Stimulated activated CD4-positive, alpha-beta T cell treated with anti-CD3 and anti-CD28 coated beads, TNF-alpha, amount 100 ng/mL, for 1 hour (primary cell): Measurements from ENCODE around the gene SASH1.

Experiments used
- DNase-seq, 3 donors: peaks; one replicate each; pipeline ENCODE4 v3.0.0-alpha.2; 2020; ENCODE audit warnings: low read depth in 3 of 3, low spot score in 1 of 3

The SASH1 gene

GRCh38 chr6:148538261-148539190, 195.9 kb downstream of the SASH1 start:
- DNase-seq = no peak

- no peak for DNase-seq
Observed at GRCh38 chr6:148543540-148543939, 200.9 kb downstream of the SASH1 start.

GRCh38 chr6:148544421-148544820, 201.8 kb downstream of the SASH1 start:
- DNase-seq = no peak

GRCh38 chr6:148545901-148546300, 203.3 kb downstream of the SASH1 start:
- DNase-seq = no peak

- DNase-seq = no peak
Observed at GRCh38 chr6:148547110-148547509, 204.5 kb downstream of the SASH1 start.

DNA sequence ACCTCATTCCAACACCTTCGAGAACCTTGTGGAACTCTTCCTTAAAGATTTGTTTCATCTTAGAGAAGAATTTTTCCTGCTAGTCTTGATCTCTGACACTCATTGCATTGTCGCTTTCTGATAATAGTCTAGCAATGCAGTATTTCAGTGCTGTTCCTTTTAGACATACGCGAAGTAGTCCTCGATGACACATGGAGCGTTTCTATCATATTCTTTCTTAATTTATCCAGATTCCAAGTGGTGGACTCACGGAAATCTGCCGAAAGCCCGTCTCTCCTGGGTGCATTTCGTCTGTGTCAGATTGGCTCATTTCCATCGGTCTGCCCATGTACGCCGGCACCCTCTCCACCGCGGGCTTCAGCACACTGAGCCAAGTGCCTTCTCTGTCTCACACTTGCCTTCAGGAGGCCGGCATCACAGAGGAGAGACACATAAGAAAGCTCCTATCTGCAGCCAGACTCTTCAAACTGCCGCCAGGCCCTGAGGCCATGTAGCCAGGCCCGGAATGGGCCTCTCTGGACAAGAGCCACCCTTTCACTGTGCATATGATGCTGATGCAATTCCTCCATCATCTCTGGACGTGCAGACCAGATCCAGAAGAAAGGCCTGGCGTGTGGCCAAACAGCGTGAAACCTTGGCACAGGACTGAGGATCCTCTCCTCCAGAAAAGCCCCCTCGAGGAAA, 205.6 kb downstream of the SASH1 start:
- no peak for DNase-seq

- DNase-seq = no peak
Observed at GRCh38 chr6:148548749-148549140, 206.1 kb downstream of the SASH1 start.

DNA sequence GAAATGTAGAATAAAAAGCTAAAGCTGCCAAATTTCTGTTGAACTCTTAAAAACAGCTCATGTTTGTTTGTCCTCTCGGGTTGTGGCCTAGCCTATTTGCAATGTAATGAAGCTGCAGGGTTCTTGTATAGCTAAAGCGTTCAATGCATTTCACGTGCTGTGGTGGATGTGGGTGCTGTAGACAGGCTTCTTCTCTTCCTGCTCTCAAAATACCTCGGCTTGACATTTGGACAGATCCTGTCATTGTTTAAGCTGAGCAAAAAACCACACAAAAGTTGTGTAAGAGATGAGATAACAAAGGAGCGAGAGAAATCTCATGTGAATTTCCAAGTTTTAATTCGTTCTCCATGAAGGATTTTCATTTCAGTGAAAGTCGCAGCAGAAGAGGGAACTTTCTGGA, 207.9 kb downstream of the SASH1 start:
- no peak for DNase-seq

DNA sequence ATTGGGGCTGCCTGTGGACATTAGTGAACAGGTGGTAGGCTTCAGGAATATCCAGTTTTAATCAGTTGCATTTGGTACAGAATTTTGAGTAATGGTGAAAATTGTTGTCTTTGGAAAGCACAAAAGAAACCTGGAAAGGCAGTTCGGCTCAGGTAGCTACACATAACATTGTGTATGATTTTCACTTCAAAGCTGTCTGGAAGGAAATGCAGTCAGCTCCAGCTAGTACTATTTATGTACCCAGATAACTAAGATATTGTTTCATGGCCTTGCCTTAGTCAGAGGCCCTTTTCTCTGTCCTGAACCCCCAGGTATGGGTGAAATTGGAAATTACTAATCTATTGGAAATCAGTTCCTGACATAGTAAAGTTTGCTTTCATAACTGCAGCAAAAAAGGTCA, 208.6 kb downstream of the SASH1 start:
- no peak for DNase-seq

- DNase-seq = no peak
Observed at GRCh38 chr6:148556410-148556809, 213.8 kb downstream of the SASH1 start.

DNA sequence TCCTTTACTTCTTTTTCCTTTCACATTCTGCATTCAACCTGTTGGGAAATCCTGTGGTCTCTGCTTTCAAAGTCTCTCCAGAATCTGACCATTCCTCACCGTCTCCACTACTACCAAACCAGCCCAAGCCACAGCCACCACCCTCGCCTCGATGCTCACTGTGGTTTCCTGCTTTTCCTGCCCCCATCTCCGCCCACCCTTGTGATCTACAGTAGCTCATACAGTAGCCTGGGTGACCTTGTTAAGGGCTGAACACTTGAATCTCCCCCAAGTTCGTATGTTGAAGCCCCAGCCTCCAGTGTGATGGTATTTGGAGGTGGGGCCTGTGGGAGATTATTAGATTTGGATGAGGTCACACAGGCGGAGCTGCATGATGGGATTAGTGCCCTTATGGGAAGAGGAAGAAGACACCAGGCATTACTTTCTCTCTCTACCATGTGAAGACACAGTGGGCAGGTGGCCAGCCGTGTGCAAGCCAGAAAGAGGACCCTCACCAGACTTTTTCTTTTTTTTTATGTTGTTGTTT, 215.2 kb downstream of the SASH1 start:
- DNase-seq = no peak

- DNase-seq = peak; percentile 18 to 60 (median 22)
Observed at GRCh38 chr6:148559848-148560433, 217.3 kb downstream of the SASH1 start.

GRCh38 chr6:148561629-148562028, 219.0 kb downstream of the SASH1 start:
- DNase-seq = no peak

GRCh38 chr6:148563066-148563465, 220.4 kb downstream of the SASH1 start:
- DNase-seq = no peak

DNA sequence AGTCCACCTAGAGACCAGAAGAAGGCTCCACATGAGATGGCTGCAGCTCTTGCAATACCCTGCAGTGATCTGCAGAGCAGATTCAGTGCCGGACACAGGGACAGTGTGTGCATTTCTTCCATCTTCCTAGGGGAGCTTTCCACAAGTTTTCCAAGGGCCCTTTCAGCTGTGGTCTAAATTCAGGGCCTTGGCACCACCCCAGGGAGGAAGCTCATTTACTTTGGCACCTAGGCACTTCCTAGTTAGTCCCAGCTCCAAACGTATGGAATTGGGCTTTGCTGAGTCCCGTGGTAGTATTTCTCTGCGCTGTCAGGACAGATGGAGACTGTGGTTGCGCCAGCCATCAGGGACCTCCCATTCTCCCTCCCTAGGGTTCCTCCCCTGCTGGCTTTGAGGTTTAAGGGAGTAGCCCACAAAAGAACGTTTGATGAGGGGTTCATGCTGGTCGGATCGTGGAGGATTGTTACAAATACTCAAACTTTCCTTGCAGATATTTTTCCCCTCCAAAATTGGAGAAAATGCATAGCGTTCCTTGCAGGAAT, 221.9 kb downstream of the SASH1 start:
- no peak for DNase-seq

DNA sequence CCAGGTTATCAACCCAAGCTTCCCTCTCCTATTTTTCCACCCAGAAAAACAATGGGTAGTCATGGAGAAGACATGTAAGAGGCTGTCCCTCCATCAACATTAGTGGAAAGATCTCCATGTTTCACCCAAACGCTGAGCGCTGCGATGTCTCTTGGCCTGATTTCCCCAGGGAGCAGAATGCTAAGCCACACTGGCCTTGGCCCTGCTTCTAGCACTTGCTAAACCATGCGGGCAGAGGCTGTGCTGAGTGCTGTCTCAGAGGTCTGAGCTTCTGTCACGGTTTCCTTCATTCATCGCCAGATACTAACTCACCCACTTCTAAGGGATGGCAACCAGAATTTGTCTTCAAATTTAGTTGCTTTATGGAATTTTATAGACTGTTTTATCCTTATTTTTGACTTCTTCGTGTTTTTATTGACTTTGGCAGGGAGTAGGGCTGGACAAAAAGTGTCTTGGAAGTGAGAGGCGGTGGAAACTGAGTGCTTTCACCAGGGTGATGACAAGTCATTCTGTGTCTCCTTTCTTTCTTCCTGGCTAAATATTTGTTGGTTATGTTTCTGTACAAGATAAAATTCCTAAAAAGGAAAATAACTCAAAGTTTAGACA, 222.8 kb downstream of the SASH1 start:
- no peak for DNase-seq

GRCh38 chr6:148565930-148566663, 223.5 kb downstream of the SASH1 start:
- DNase-seq = no peak

GRCh38 chr6:148566664-148567350, 224.2 kb downstream of the SASH1 start:
- no peak for DNase-seq

DNA sequence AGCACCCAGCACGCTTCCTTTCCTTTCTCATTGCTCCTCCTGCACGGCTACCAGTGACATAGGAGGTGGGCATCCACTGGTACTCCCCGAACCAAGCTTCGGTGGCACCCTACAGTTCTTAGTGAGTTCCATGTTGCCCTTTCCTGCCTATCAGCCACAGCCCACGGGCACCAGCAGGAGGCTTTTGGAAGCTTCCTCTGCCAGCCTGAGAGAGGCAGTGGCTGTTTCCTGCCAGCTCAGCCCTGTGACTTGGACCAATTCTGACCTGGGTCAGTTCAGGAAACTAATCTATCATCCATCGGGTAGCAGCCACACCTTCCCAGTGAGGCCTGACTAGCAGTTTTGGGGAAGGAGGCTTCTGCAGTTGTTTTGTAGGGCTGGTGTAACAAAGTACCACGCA, 227.8 kb downstream of the SASH1 start:
- DNase-seq = no peak
